Colon (tissue), 2 donors: ENCODE measurements around the gene PRKAR1B.

ENCODE experiments used
- FAIRE-seq: peaks from 2 replicates; lab custom pipeline; 2012; peaks lifted over from hg19 to GRCh38; lab: Jason Lieb, UNC
- donor health status: control.
- donor health status: control.

The PRKAR1B gene

GRCh38 chr7:691361-692045, 35.6 kb downstream of the PRKAR1B start:
- no peak for FAIRE-seq

GRCh38 chr7:690478-691360, 36.4 kb downstream of the PRKAR1B start:
- no peak for FAIRE-seq

- no peak for FAIRE-seq
Observed at GRCh38 chr7:685540-685939, 41.5 kb downstream of the PRKAR1B start.

DNA sequence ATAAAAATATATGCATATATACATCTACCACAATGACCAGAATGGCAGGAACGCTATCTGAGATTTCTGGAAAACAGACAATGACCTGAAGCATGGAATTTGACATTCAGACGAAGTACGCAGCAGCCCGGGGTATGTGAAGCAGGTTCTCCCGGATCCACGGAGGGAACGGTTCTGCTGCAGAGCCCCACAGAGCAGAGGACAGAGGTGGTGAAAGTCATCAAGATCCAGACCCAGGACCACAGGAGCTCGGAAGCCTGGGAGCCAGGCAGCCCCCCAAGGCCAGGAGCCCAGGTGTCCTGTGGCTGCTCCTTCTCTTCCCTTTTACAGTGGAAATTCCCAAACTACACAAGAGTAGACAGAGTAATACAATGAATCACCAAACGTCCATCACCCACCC, 42.7 kb downstream of the PRKAR1B start:
- FAIRE-seq, result no peak

GRCh38 chr7:683526-684205, 43.4 kb downstream of the PRKAR1B start:
- FAIRE-seq, result no peak

DNA sequence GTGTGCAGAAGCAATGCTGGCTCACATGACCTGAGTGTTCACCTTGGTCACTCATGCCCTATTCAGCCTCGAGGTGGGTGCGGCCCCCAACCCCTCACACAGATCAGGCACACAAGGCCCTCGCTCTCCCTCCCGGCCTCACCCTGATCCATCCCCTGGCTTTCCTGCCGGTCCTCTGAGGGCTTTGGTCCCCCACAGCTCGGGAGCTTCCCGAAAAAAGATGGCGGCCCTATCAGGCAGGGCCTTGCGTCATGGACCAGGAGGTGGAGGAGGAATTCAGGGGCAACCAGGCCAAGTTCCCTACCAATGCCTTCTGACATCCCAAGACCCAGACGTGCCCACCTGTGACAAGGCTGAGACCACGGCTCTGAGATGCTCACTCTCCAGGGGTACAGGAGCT, 44.3 kb downstream of the PRKAR1B start:
- no peak for FAIRE-seq

DNA sequence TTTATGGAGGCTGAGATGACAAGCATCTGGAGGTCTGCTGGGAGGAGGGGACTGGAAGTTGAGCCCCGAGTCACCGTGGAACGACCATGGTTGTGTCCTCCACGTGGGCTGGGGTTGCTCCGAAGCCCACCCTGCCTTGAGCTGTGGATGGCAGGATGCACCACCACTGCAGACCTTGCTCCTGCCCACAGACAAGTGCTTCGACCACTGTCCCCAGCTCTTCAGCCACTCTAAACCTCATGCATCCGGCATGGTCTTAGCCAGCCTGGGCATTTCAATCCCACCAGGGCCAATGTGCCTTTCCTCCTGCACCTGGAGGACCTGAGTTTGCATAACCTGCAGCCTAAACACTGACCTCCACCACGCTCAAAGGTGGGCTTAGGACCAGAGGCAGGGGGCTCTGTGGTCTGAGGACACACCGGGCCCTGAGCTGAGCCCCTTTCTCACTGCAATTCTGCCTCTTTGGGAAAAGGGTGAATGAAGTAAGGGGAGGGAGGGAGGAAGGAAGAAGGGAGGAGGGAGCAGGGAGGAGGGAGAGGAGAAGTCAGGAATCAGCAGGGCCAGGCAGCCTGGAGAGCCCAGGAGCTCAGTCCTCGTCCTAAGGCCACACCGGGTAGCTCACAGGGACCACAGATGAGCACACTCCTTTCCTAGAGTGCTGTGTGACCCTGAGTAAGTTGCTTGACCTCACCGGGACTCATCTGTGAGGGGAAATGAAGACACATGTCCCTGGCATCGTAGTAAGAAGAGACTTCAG, 45.4 kb downstream of the PRKAR1B start:
- no peak for FAIRE-seq

GRCh38 chr7:680411-681127, 46.5 kb downstream of the PRKAR1B start:
- FAIRE-seq, result no peak

DNA sequence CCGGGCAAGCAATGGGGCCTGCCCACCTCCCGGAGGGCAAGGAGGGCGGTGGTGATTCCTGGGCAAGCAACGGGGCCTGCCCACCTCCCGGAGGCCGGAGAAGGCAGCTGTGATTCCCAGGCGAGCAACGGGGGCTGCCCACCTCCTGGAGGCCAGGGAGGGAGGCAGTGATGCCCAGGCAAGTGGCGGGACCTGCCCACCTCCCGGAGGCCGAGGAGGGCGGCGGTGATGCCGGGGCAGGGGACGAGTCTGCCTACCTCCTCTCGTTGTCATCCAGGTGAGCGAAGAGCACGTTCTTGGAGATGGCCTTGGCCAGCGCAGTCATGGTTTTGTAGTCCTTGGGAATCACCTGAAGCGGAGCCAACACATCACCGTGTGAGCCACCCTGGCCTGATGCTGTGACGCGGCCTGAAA, 50.1 kb downstream of the PRKAR1B start:
- no peak for FAIRE-seq

DNA sequence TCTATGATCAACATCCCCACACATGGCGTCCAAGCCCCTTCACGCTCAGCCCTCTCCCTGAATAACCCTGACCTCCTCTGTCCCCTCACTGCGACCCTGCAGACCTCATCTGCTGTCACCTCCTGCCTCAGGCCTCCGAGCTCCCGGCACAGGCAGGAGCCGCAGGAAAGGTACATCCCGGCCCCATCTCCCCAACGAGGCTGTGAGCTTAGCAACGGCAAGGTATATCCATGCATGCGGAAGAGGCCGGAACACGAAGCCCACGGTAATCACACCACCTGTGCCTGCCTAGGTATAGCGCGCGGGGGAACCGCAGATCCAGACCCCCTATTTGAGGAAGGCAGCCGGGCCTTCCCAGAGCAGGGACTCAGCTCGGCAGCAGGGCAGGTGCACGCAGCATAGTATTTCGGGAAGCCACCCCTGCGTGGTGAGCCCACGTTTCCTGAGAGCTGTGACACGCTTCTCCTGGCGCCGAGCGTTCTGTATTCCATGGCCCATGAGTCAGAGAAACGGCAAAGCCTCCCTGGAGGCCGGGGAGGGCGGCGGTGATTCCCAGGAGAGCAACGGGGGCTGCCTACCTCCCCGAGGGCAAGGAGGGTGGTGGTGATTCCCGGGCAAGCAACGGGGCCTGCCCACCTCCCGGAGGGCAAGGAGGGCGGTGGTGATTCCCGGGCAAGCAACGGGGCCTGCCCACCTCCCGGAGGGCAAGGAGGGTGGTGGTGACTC, 50.7 kb downstream of the PRKAR1B start:
- FAIRE-seq, result no peak

- FAIRE-seq, result no peak
Observed at GRCh38 chr7:674454-675410, 52.3 kb downstream of the PRKAR1B start.

- FAIRE-seq, result no peak
Observed at GRCh38 chr7:673681-674453, 53.2 kb downstream of the PRKAR1B start.

- FAIRE-seq, result no peak
Observed at GRCh38 chr7:672891-673290, 54.2 kb downstream of the PRKAR1B start.

DNA sequence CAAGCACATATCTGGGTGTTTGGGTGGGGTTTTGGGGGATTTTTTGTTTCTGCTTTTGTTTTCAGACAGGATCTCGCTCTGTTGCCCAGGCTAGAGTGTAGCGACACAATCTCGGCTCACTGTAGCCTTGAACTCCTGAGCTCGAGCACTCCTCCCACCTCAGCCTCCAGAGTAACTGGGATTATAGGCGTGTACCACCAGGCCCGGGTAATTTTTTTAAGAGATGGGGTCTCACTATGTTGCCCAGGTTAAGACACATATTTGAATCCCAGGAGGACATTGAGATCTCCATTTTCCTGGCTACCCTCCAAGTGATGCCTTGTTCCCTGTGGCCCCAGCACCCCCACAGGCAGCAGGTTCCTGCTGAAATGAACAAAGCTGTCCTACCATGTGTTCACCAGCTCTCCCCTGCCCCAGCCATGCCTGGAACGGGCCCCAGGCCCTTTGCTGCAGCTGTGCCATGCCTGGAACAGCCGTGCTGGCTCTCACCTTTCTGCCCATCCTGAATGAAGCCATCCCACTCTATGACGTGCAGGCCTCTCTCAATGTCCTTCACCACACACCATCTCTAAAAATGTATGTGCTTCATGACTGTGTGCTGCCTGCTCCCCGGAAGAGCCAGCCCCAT, 55.6 kb downstream of the PRKAR1B start:
- no peak for FAIRE-seq

DNA sequence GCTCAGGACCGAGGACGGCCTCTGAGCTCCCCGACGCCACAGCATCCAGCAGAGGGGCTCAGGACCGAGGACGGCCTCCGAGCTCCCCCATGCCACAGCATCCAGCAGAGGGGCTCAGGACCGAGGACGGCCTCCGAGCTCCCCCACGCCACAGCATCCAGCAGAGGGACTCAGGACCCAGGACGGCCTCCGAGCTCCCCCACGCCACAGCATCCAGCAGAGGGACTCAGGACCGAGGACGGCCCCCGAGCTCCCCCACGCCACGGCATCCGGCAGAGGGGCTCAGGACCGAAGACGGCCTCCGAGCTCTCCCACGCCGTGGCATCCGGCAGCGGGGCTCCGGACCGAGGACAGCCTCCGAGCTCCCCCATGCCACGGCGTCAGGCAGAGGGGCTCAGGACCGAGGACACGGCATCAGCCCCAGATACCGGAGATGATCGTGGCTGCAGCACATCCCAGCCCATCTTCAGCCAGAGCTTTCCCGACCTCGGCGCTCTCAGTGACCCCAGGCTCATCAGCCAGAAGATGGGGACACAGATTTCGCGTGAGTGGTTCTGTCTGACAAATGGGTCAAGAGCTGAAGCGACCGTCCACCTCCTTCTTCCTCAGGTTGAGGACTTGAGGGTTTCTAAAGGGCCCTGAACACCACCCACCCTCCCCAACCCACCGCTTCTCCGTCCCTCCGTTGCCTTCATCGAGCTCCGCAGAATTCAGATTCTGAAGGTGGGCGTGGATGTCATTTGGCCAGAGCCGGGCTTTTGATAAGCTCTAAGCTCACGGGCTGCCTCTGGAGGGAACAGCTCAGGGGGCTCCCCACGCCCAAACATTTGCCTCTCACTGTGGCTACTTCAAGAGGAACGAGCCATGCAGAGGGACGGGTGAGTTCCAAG, 56.3 kb downstream of the PRKAR1B start:
- no peak for FAIRE-seq

DNA sequence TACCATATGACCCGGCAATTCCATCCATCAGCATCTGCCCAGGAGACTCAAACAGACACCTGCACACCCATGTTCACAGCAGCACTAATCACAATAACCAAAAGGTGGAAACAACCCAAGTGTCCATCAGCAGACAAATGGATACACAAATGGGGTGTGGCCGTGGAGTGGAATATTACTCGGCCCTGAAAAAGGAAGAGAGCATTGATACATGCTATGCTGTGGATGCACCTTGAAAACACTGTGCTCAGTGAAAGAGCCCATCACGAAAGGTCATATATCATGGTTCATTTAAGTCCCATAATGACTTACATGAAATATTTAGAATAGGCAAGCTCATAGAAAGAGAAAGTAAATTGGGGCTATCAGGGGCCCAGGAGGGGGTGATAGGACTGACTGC, 58.1 kb downstream of the PRKAR1B start:
- FAIRE-seq, result no peak
